ENCODE data around the gene TRPV2.
"Not testable (repeated sequence)": the region's sequence is repeated elsewhere in the genome, so short reads cannot be mapped to it uniquely, and the experiment has no call there.

The TRPV2 gene

GRCh38 chr17:16439811-16440351, 24.5 kb downstream of the TRPV2 start:
- peaks cover 15% of the 10 kb centered on the region for H3K4me1 ChIP-seq (ENCODE audit: insufficient read depth, insufficient read length)
- H3K27me3 ChIP-seq (ENCODE audit: insufficient read depth, insufficient read length) = no peaks in the 10 kb centered on the region
- peaks cover 59% of the 10 kb centered on the region for H3K36me3 ChIP-seq (ENCODE audit: insufficient read depth, insufficient read length, low read length)
- TF ChIP-seq ZNF274 (IDR thresholded peaks at IDR 0.05; ENCODE audit: low read depth, low read length) = no peak
- no peak for TF ChIP-seq YY1 (IDR thresholded peaks at IDR 0.05; ENCODE audit: insufficient read depth, insufficient read length)
- TF ChIP-seq SUZ12 (IDR thresholded peaks at IDR 0.05; ENCODE audit: extremely low read depth, insufficient read depth, insufficient read length) = no peak
- H3K9ac ChIP-seq (ENCODE audit: insufficient read length, low read depth) = peak overlapping the region; percentile 95
- H3K4me3 ChIP-seq (ENCODE audit: insufficient read length, low read depth) = peak overlapping the region; percentile 91
- no peaks in the 10 kb centered on the region for H3K9me3 ChIP-seq (ENCODE audit: insufficient read depth, low read length)
- DNase-seq (ENCODE audit: low read depth, low spot score) = no peak

- not testable (repeated sequence) for DNase-seq (ENCODE audit: low read depth, low spot score); H3K9me3 ChIP-seq (ENCODE audit: insufficient read depth, low read length); H3K27me3 ChIP-seq (ENCODE audit: insufficient read depth, insufficient read length)
- H3K9ac ChIP-seq (ENCODE audit: insufficient read length, low read depth) = peak overlapping the region; percentile 95
- peaks cover 11% of the 10 kb centered on the region for H3K4me1 ChIP-seq (ENCODE audit: insufficient read depth, insufficient read length)
- peak overlapping the region; percentile 91 for H3K4me3 ChIP-seq (ENCODE audit: insufficient read length, low read depth)
- peaks cover 60% of the 10 kb centered on the region for H3K36me3 ChIP-seq (ENCODE audit: insufficient read depth, insufficient read length, low read length)
Observed at GRCh38 chr17:16440354-16440753, 25.0 kb downstream of the TRPV2 start.

DNA sequence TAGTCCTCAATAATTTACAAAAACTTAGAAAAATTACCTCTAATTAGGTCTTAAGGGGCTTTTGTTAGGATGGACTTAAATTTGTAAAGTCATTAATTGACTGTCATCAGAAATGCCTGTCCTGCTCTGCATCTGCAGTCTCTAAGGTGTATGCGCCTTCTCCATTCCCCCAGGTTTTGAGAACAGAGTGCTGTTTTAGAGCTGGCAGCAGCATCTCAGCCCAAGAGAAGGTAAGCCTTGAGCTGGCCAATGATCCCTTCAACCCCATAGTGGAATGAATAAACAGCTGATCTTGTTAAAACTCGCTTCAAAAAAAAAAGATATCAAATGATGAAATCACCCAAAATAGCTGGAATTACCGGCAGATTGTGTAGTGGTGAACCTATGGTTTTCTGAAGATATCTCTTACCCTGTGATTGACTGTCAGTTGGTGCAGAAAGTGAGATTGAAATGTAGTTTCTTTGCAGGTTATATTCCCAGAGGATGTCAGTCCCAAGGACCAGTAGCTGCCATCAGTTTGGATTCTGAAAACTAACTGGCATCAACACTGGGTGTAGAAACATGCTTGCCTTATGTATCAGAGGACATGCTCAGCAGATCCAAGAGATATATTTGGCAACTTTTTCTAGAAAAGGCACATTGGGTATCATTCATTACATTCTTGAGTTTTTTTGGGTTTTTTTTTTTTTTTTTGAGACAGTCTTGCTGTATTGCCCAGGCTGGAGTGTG, 25.7 kb downstream of the TRPV2 start:
- Histone ChIP-seq H3K9ac (ENCODE audit: insufficient read length, low read depth) (peak overlapping the region; percentile 95), H3K4me1 (ENCODE audit: insufficient read depth, insufficient read length) (peaks cover 9% of the 10 kb centered on the region), H3K36me3 (ENCODE audit: insufficient read depth, insufficient read length, low read length) (peaks cover 65% of the 10 kb centered on the region), H3K9me3 (ENCODE audit: insufficient read depth, low read length) (no peaks in the 10 kb centered on the region), H3K27me3 (ENCODE audit: insufficient read depth, insufficient read length) (no peaks in the 10 kb centered on the region), H3K4me3 (ENCODE audit: insufficient read length, low read depth) (peak overlapping the region; percentile 91)
- DNase-seq (ENCODE audit: low read depth, low spot score) = no peak
- TF ChIP-seq SUZ12 (IDR thresholded peaks at IDR 0.05; ENCODE audit: extremely low read depth, insufficient read depth, insufficient read length) (no peak), ZNF274 (IDR thresholded peaks at IDR 0.05; ENCODE audit: low read depth, low read length) (no peak), YY1 (IDR thresholded peaks at IDR 0.05; ENCODE audit: insufficient read depth, insufficient read length) (no peak)

DNA sequence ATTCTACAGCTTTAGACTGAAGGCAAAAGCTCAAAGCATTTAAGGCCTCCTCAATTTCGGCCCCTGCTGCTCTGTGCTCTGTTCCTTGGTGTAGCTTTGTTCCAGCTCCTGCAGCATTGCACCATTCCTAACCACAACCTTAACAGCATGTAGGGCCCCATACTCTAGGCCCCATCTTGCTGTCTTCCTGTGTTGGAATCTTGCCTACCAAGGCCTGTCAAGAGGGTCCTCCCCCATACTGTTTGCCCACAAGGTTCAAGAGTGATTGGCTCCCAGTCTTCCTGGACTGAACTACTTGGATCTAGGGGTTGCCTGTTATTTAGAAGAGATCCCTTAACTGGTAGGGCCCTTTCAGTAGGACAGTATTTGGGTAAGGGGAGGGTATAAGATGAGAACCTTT, 26.8 kb downstream of the TRPV2 start:
- Histone ChIP-seq H3K36me3 (ENCODE audit: insufficient read depth, insufficient read length, low read length) (peaks cover 74% of the 10 kb centered on the region), H3K9ac (ENCODE audit: insufficient read length, low read depth) (peak overlapping the region; percentile 95), H3K4me3 (ENCODE audit: insufficient read length, low read depth) (peak overlapping the region; percentile 91), H3K4me1 (ENCODE audit: insufficient read depth, insufficient read length) (peaks cover 11% of the 10 kb centered on the region), H3K27me3 (ENCODE audit: insufficient read depth, insufficient read length) (no peaks in the 10 kb centered on the region), H3K9me3 (ENCODE audit: insufficient read depth, low read length) (no peaks in the 10 kb centered on the region)
- DNase-seq (ENCODE audit: low read depth, low spot score) = no peak
- TF ChIP-seq ZNF274 (IDR thresholded peaks at IDR 0.05; ENCODE audit: low read depth, low read length) (no peak), SUZ12 (IDR thresholded peaks at IDR 0.05; ENCODE audit: extremely low read depth, insufficient read depth, insufficient read length) (no peak), YY1 (IDR thresholded peaks at IDR 0.05; ENCODE audit: insufficient read depth, insufficient read length) (no peak)

- H3K9ac ChIP-seq (ENCODE audit: insufficient read length, low read depth) = peak overlapping the region; percentile 70
- no peaks in the 10 kb centered on the region for H3K27me3 ChIP-seq (ENCODE audit: insufficient read depth, insufficient read length)
- H3K36me3 ChIP-seq (ENCODE audit: insufficient read depth, insufficient read length, low read length) = peaks cover 80% of the 10 kb centered on the region
- no peak for DNase-seq (ENCODE audit: low read depth, low spot score)
- no peak overlapping the region for H3K4me3 ChIP-seq (ENCODE audit: insufficient read length, low read depth)
- peaks cover 12% of the 10 kb centered on the region for H3K4me1 ChIP-seq (ENCODE audit: insufficient read depth, insufficient read length)
- TF ChIP-seq YY1 (IDR thresholded peaks at IDR 0.05; ENCODE audit: insufficient read depth, insufficient read length) (no peak), SUZ12 (IDR thresholded peaks at IDR 0.05; ENCODE audit: extremely low read depth, insufficient read depth, insufficient read length) (no peak), ZNF274 (IDR thresholded peaks at IDR 0.05; ENCODE audit: low read depth, low read length) (no peak)
- H3K9me3 ChIP-seq (ENCODE audit: insufficient read depth, low read length) = no peaks in the 10 kb centered on the region
Observed at GRCh38 chr17:16442594-16443510, 27.5 kb downstream of the TRPV2 start.

GRCh38 chr17:16443511-16444257, 28.3 kb downstream of the TRPV2 start:
- peaks cover 88% of the 10 kb centered on the region for H3K36me3 ChIP-seq (ENCODE audit: insufficient read depth, insufficient read length, low read length)

More at GRCh38 chr17:16443511-16444257, 28.3 kb downstream of the TRPV2 start:
- Histone ChIP-seq H3K9me3 (ENCODE audit: insufficient read depth, low read length) (no peaks in the 10 kb centered on the region), H3K4me1 (ENCODE audit: insufficient read depth, insufficient read length) (peaks cover 16% of the 10 kb centered on the region), H3K27me3 (ENCODE audit: insufficient read depth, insufficient read length) (no peaks in the 10 kb centered on the region), H3K9ac (ENCODE audit: insufficient read length, low read depth) (peak overlapping the region; percentile 70), H3K4me3 (ENCODE audit: insufficient read length, low read depth) (no peak overlapping the region)
- TF ChIP-seq ZNF274 (IDR thresholded peaks at IDR 0.05; ENCODE audit: low read depth, low read length) (no peak), SUZ12 (IDR thresholded peaks at IDR 0.05; ENCODE audit: extremely low read depth, insufficient read depth, insufficient read length) (no peak), YY1 (IDR thresholded peaks at IDR 0.05; ENCODE audit: insufficient read depth, insufficient read length) (no peak)
- DNase-seq (ENCODE audit: low read depth, low spot score) = no peak

All from NT2/D1 (cell line).